HG02642 (cell line): ENCODE results near the gene COL4A2.

Experiments
- ATAC-seq: cut with Tn5 transposase; IDR thresholded peaks from one replicate; pipeline ENCODE4 v1.9.1; 2021; ENCODE audit warnings: mild to moderate bottlenecking; ENCODE audit not compliant: unreplicated experiment, poor library complexity

COL4A2 gene

DNA sequence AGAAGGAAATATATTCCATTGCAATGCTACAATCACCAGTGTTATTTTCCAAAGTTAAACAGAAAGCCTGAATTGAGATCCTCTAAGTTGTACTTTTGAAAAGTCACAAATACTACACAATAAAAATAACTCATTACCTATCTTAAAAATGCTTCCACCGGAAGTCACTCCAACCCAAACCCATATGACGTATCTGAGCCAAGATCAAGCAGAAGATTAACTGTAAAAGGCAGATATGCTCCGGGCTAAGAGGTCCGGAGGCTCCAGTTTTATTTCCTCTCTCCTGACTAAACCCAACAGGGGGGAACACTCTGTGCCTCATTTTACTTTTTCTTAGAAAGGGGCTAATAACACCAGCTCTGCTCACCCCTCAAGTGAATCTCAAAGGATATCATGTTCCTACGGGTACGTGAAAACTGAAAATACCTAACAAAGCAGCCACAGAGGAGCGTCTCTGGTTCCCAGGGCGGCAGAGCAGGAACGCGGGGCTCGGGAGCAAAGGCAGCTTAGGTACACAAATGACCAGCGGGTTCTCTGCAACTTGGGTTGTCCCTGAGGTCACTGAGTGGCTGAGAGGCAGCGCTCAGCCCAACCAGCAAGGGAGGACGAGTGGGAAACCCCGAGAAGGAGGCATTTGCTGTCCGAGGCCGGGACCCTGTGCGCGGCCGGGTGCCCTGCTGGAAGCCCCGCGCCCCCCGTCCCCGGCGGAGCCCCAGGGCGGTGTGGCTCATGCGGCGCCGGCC, 253.7 kb downstream of the COL4A2 start:
- ATAC-seq: peak; percentile 0

GRCh38 chr13:110561344-110562035, 254.4 kb downstream of the COL4A2 start, which contains the start of gene RAB20:
Gene RAB20 (minus strand): TSS chr13:110561722. CDS start chr13:110561519, 203 bp downstream.
- peak; percentile 74 for ATAC-seq

DNA sequence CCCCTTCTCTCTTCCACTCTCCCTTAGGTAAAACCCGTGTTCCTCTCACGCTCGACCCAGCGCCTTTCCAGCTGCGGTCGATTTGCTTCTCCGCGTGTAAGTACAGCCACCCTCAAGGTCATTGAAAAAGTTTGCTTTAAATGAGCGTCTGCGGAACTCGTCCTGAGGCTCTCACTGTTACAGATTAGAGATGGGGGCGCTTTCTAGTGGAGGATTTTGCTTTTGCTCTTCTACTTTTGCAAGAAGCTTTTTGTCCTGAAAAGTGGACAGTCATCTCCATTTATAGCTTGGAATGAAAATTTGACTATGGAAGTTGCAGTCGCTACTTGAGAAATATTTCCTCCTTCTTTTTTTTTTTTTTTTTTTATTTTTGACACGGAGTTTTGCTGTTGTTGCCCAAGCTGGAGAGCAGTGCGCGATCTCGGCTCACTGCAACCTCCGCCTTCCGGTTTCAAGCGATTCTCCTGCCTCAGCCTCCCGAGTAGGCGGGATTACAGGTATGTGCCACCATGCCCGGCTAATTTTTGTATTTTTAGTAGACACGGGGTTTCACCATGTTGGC, 255.0 kb downstream of the COL4A2 start:
- ATAC-seq: no peak
